ENCODE measurements around the gene AGPS.
"Not testable (repeated sequence)": the region's sequence is repeated elsewhere in the genome, so short reads cannot be mapped to it uniquely, and the experiment has no call there.

AGPS gene

DNA sequence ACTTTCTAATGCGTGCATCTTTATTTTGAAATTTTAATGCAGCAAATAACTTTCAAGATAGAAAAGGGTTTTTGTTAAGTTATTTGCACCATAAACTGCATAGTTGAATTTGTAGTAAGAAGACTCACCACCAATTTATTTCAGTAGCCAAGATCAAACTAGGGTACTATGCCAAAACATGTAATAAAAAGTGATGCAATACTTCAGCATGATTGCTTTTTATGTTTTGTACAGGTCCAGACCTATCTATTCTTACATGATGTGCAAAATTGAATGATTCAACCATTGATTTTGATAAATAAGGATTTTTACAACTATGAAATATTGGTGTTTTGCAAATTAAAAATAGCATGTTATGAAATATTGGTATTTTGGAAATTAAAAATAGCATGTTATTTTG is 26.7 kb downstream of the AGPS start:
- no peak for DNase-seq (ENCODE audit: low read depth in 3 of 3, low spot score in 1 of 3)

DNA sequence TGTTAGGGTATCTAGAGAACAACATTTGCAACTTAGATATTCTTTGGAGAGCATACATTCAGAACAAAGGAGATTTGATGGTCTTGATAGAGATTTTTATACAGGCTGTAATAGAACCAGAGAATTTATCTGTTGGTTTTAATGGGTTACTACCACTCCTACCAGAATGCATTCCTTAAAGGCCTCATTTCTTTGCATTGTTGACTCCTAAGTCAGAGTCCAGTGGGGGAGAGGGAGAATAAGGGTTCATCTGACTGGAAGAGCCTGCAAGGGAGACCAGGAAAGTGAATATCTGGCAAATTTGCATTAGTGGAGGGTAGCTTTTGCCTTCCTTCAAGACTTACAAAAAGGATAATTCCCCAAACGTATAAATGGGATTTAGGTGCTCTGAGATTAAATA is 29.7 kb downstream of the AGPS start:
- no peak for DNase-seq (ENCODE audit: low read depth in 3 of 3, low spot score in 1 of 3)

DNA sequence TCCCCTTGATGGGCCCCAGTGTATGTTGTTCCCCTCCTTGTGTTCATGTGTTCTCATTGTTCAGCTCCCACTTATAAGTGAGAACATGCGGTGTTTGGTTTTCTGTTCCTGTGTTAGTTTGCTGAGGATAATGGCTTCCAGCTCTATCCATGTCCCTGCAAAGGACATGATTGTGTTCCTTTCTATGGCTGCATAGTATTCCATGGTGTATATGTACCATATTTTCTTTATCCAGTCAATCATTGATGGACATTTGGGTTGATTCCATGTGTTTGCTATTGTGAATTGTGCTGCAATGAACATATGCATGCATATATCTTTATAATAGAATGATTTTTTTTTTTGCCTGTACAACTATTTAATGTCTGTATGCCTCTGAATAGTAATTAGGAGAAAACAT is 31.5 kb downstream of the AGPS start:
- DNase-seq (ENCODE audit: low read depth in 3 of 3, low spot score in 1 of 3): not testable (repeated sequence)

DNA sequence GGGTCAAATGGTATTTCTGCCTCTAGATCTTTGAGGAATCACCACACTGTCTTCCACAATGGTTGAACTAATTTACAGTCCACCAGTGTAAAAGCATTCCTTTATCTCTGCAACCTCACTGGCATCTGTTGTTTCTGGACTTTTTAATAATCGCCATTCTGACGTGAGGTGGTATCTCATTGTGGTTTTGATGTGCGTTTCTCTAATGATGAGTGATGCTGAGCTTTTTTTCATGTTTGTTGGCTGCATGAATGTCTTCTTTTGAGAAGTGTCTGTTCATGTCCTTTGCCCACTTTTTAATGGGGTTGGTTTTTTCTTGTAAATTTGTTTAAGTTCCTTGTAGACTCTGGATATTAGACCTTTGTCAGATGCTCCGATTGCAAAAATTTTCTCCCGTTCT is 32.0 kb downstream of the AGPS start:
- DNase-seq (ENCODE audit: low read depth in 3 of 3, low spot score in 1 of 3): not testable (repeated sequence)

DNA sequence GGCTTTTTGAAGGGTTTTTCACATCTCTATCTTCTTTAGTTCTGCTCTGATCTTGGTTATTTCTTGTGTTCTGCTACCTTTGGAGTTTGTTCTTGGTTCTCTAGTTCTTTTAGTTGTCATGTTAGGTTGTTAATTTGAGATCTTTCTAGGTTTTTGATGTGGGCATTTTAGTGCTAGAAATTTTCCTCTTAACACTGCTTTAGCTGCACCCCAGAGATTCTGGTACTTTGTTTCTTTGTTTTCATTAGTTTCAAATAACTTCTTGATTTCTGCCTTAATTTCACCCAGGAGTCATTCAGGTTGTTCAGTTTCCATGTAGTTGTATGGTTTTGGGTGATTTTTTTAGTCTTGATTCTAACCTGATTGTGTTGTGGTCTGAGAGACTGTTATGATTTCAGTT is 34.7 kb downstream of the AGPS start:
- no peak for DNase-seq (ENCODE audit: low read depth in 3 of 3, low spot score in 1 of 3)

DNA sequence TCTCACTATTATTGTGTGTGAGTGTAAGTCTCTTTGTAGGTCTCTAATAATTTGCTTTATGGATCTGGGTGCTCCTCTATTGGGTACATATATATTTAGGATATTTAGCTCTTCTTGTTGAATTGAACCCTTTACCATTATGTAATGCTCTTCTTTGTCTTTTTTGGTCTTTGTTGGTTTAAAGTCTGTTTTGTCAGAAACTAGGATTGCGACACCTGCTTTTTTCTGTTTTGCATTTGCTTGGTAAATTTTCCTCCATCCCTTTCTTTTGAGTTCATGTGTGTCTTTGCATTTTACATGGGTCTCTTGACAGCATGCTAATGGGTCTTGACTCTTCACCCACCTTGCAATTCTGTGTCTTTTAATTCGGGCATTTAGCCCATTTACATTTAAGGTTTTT is 35.4 kb downstream of the AGPS start:
- DNase-seq (ENCODE audit: low read depth in 3 of 3, low spot score in 1 of 3): not testable (repeated sequence)

DNA sequence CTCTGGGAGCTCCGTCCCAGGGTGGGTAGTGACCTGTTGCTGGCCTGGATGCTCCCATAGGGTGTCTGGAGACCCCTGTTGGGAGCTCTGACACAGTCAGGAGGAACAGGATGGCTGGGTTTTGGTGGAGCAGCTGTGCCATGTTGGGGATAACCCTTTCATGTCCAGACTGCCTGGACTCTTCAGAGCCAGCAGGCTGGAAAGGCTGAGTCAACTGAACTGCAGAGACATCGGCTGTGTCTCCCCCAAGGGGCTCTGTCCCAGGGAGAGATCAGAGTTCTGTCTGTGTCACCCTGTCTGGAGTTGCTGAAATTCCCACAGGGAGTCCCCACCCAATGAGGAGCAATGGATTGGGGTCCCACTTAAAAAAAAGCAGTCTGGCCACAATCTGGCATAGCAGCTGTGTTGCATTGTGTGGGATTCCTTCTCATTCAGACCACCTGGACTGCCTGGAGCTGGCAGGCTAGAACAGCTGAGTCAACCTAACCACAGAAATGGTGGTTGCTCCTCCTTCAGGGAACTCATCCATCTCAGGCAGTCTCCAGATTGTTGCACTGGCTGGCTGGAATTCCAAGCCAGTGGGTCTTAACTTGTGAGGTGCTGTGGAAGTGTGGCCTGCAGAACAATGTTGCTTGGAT is 37.2 kb downstream of the AGPS start:
- no peak for DNase-seq (ENCODE audit: low read depth in 3 of 3, low spot score in 1 of 3)

DNA sequence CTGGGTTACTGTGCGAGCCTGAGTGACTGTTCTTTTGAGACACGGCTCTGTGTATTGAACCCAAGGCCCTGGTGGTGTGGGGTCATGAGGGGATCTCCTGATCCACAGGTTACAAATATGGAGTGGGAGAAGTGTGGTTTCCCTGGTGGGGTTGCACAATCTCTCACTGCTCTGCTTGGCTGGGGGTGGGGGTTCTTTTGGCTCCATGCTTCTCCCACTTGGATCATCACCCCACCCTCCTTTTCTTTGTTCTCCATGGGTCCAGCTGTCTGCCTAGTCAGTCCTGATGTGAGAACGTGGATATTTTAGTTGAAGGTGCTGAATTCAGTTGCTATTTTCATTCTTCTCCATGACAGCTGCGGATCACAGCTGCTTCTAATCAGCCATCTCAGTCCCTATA is 37.8 kb downstream of the AGPS start:
- no peak for DNase-seq (ENCODE audit: low read depth in 3 of 3, low spot score in 1 of 3)

DNA sequence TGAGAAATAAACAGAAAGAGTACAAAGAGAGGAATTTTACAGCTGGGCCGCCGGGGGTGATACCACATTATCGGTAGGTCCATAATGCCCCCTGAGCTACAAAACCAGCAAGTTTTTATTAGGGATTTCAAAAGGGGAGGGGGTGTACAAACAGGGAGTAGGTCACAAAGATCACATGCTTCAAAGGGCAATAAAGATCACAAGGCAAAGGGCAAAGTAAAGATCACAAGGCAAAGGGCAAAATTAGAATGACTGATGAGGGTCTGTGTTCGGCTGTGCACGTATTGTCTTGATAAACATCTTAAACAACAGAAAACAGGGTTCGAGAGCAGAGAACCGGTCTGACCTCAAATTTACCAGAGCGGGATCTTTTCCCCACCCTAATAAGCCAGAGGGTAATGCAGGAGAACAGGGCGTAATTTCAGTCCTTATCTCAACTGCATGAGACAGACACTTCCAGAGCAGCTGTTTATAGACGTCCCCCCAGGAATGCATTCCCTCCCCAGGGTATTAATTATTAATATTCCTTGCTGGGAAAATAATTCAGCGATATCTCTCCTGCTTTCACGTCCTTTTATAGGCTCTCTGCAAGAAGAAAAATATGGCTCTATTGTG is 38.6 kb downstream of the AGPS start:
- DNase-seq (ENCODE audit: low read depth in 3 of 3, low spot score in 1 of 3): not testable (repeated sequence)

DNA sequence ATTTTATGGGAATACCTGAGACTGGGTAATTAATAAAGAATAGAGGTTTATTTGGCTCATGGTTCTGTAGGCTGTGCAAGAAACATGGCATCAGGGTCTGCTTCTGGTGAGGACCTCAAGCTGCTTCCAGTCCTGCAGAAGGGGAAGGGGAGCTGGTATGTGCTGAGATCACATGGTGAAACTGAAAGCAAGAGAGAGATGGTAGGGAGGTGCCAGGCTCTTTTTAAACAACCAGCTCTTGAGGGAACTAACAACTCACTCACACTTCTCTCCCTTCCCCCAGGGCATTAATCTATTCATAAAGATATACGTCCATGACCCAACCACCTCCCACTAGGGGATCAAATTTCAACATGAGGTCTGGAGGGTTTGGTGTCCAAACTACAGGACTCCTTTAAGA is 40.1 kb downstream of the AGPS start:
- DNase-seq (ENCODE audit: low read depth in 3 of 3, low spot score in 1 of 3): no peak

DNA sequence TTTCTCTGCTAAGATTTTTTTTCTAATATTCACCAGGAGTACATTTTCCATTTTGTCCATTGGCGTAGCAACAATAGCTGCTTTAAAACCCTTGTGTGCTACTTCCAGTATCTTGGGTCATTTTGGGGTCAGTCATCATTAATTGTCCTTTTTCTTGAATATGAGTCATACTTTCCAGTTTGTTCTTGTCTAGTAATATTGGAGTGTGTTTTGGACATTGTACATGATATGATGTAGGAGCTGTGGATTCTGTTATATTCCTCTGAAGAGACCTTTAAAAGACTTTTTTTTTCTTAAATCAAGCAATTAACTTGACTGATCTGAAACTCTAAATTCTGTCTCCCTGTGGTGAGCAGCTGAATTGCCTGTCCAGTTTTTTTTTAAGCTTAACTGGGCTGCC is 40.8 kb downstream of the AGPS start:
- DNase-seq (ENCODE audit: low read depth in 3 of 3, low spot score in 1 of 3): no peak

DNA sequence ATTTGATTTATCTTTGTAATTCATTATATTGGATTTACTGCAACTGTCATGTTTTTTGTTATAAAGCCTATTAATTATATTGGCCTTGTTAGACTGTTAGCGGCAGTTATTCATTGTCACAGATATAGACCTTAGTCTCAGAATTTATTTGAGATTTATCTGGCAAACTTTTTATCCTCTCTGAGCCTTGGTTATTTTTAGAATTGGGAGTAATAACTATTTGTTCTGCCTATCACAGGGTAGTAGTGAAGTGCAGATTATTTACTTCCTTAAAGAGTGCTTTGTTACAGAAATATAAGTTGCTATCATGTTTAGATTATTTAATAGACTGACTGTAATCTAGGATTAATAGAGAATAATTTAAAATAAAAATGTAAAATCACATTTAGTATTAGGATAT is 41.9 kb downstream of the AGPS start:
- no peak for DNase-seq (ENCODE audit: low read depth in 3 of 3, low spot score in 1 of 3)

DNA sequence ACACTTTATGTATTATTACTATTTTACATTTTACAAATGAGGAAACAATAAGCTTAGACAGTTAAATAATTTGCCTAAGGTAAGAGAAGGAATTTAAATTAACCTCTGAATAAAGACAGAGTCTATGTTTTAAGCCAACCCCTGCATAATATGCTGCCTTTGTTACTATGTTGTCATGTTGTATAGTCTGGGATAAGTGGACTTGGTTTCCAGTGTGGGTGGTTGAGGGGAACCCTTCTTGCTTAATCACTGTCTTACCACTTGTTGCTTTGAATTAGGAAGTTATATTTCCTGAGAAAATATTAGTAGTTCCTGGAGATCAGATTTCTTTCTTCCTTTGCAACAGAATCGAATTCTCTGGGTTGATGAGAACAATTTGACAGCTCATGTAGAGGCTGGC is 52.6 kb downstream of the AGPS start:
- no peak for DNase-seq (ENCODE audit: low read depth in 3 of 3, low spot score in 1 of 3)

DNA sequence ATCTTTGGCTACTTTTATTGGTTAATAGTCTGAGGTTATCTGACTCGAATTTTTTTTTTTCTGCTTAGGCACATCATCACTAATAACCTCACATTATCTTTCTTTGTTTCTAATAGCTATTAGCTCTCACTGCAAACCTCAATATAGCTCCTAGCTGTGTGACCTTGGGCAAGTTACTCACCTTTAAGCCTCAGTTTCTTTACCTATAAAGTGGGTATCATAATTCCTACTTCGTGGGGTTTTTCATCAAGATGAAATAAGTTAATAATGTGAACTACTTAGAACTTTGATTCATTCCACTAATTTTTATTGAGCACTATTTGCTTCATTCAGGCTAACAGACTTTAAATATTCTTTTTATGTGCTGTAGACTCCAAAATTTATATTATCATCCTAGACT is 55.5 kb downstream of the AGPS start:
- DNase-seq (ENCODE audit: low read depth in 3 of 3, low spot score in 1 of 3): no peak

DNA sequence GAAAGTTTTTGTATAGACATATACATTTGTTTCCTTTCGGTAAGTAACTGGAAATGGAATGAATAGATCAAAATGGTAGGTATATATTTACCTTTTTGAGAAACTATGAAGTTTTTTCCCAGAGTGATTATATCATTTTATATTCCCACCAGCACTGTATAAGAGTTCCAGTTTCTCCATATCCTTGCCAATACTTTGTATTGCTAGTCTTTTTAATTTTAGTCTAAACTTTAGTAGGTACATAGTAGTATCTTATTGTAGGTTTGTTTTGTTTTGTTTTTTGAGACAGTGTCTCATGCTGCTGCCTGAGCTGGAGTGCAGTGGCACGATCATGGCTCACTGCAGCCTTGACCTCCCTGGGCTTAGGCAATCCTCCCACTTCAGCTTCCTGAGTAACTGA is 56.6 kb downstream of the AGPS start:
- DNase-seq (ENCODE audit: low read depth in 3 of 3, low spot score in 1 of 3): no peak

DNA sequence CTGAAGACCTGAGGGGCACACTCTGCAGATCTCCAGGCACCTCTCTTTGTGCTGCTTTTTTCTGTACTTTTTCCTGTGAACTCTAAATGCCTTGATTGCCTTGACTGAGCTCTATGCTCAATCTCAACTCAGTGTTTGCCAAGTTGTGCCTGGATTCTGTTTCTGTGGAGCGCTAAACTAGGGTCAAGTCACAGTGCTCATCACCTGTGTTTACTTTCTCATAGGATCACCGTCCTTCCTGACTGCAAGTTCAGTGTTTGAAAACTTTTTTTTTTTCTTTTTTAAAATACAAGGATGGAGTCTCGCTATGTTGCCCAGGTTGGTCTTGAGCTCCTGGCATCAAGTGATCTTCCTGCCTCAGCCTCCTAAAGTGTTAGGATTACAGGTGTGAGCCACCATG is 62.6 kb downstream of the AGPS start:
- no peak for DNase-seq (ENCODE audit: low read depth in 3 of 3, low spot score in 1 of 3)

DNA sequence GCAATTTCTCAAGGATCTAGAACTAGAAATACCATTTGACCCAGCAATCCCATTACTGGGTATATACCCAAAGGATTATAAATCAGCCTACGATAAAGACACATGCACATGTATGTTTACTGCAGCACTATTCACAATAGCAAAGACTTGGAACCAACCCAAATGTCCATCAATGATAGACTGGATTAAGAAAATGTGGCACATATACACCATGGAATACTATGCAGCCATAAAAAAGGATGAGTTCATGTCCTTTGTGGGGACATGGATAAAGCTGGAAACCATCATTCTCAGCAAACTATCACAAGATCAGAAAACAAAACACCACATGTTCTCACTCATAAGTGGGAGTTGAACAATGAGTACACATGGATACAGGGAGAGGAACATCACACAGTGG is 67.2 kb downstream of the AGPS start:
- not testable (repeated sequence) for DNase-seq (ENCODE audit: low read depth in 3 of 3, low spot score in 1 of 3)

DNA sequence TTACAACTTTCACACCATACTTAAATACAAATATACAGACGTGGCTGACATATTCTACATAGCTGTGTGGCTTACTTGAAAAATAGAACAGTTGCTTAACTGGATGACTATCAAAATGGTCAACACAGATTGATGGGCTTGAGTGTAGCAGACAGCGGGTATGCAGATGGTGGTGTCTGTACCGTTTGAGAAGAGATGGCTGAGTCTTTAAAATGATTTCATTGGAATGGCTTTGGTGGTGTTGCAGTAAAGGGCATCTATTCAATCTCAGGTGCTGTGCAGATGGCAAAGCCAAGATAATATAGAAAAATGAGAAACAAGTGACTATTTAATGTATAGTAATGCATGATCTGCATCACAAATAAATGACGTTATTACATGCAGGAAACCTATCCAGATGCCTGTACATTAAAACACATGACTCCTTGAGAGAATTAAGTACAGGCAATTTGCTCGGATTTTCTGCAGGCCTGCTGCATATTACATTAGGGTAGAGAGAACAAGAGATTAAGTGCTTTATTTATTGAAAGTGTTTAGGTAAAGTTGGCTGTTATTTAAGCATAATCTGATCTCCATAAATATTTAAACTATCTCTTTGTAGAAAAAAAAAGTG is 68.5 kb downstream of the AGPS start:
- DNase-seq (ENCODE audit: low read depth in 3 of 3, low spot score in 1 of 3): no peak

DNA sequence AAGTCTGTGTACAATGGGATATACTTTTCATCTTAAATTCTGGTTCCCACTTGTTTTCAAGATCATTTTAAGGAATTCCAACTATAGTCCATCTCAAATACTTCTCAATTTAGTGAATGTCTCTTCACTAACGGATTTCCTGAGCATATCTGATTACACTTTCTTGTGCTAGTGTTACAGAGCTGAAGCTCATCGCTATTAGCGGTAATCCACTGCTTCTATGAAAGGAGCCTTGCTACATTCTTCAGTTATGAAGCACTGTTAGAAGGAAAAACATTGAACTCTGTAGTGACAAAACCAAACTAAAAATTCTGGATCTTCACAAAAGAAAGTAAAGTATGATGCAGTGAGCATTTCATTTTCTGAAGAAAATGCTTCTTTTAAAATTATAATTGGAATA is 72.0 kb downstream of the AGPS start:
- DNase-seq (ENCODE audit: low read depth in 3 of 3, low spot score in 1 of 3): no peak

DNA sequence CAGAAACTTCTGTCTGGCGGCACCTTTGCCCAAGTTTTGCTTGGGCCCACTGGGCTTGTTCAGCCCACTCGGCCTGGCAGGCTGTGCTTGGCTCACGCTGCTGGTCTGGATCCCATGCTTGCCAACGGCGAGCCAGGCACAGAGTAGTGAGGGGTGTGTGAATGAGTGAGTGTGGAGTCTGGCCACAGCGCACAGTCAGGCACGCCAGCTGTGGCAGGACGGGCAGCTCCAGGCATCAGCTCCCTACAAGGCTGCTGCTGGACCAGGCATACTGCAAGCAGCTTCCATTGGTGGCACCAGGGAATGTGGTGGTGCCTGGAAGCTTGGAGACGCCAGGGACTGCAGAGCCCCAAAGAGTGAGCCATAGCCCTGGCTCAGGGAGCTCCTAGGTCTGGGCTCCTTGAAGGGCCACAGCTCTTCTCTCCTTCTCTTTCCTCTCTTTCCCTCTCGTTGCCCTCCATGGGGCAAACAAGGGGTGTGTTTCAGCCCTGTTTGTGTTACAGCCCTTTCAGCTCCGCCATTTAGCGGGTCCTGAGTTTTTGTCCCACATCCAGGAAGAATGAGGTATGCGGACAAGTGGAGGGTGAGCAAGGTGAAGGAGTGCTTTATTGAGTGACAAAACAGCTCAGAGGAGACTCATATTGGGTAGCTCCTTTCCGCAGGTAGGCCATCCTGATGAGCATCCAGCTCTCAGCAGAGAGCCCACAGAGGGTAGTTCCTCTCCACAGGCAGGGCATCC is 73.0 kb downstream of the AGPS start:
- no peak for DNase-seq (ENCODE audit: low read depth in 3 of 3, low spot score in 1 of 3)

DNA sequence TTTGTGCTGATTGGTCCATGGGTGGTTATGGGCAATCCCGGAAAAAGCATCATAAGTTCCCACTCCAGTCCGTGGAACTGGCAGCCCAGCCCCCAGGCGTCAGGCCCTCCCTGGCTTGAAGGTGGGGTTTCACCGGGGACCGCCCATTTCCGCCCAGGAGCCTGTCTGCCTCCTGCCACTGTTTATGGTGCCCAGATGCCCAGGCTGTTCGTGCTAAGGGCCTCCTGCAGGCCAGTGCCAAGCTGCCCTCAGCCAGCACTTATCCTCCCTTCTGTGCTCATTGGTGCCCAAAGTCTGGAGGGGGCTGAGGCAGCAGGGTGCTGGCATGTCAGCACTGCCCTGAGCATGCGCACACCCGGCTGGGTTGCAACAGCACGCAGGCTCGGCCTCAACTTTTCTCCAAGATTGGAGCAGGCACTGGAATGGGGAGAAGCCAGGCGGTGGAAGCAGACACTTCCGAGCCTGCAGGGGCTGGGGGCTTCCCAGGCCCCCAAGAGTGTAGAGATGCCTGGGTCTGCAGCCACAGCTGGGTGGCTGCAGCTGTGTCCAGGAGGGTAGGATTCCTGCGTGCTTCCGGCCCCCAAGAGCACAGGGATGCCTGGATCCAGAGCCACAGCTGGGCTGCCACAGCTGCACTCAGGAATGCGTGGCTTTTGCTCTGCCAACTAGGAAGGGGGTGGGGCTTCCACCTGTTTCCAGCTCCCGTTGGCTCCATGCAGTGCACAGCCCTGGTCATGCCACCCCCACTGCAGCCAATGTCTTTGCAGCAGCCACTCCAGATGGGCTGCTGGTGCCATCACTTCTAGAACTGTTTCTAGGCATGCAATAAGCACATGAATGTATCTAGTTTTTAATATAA is 74.0 kb downstream of the AGPS start:
- no peak for DNase-seq (ENCODE audit: low read depth in 3 of 3, low spot score in 1 of 3)
